K562 (cell line): ENCODE measurements around the gene VCAN. TPM values are rescaled to one million over a fixed set of nuclear protein-coding genes. Genes with fewer than 3 reads are reported as not detected.
A peak's percentile ranks its signal among the peaks of the same experiment; 100 is the strongest.

ENCODE experiments used
- ATAC-seq: fragments of 200-7000 bp; cut with Tn5 transposase; 3 replicates; pipeline ENCODE4 v1.9.1; 2020; ENCODE audit warnings: moderate library complexity
- BruUV-seq: library from RNA; stranded (reverse); fragments of 400-500 nt; replicated peaks from 2 replicates; lab custom pipeline; 2021; lab: Mats Ljungman, UMichigan
- CTCF ChIA-PET: fragments of 300-600 bp; formaldehyde crosslinking; extraction: SDS; loops from one replicate; lab custom pipeline; 2021; ENCODE audit warnings: low intra/inter-chr PET ratio; lab: Yijun Ruan, JAX
- POLR2A ChIA-PET: fragments of 300-600, 350-650 bp; sonication (Branson Sonifier 250); formaldehyde crosslinking; extraction: SDS; loops from one replicate; lab custom pipeline; 2021; ENCODE audit warnings: antibody characterized with exemption, inconsistent platforms; lab: Yijun Ruan, JAX
- DNase-seq, 4 experiments: peaks; one replicate each; pipeline versions ENCODE4 v3.0.0 to v3.0.0-alpha.2; 2011 to 2018; ENCODE audit warnings: low spot score in 3 of 4, mixed read lengths in 3 of 4; ENCODE audit errors: extremely low read depth in 1 of 4
- FAIRE-seq: peaks from 2 replicates; lab custom pipeline; 2011; peaks lifted over from hg19 to GRCh38; lab: Jason Lieb, UNC
- H2AFZ ChIP-seq: 2 replicates; pipeline ENCODE4 v1.6.0; 2011; ENCODE audit warnings: low read depth, low read length, control low read depth, inconsistent platforms
- H3K27ac ChIP-seq: fragments of 200-600 bp; 3 replicates; pipeline ENCODE4 v1.8.0; 2011; ENCODE audit warnings: low read depth, mild to moderate bottlenecking, control low read depth, inconsistent platforms, low read length, moderate library complexity, mixed read lengths; ENCODE audit errors: extremely low read depth
- H3K27me3 ChIP-seq, 2 experiments: fragments of 300-600 bp in 1 of 2; 2 replicates in 1 of 2; 3 replicates in 1 of 2; pipeline versions ENCODE4 v1.6.0 to v1.8.0; 2011; ENCODE audit warnings: inconsistent platforms in 2 of 2, low read length in 2 of 2, mild to moderate bottlenecking in 1 of 2, mixed read lengths in 1 of 2, moderate library complexity in 1 of 2; ENCODE audit not compliant: control insufficient read depth in 2 of 2, insufficient read depth in 2 of 2
- H3K36me3 ChIP-seq: fragments of 300-600 bp; 3 replicates; pipeline ENCODE4 v1.8.0; 2011; ENCODE audit warnings: mild to moderate bottlenecking, low read length, inconsistent platforms; ENCODE audit not compliant: control insufficient read depth, insufficient read depth
- H3K4me1 ChIP-seq, 2 experiments: fragments of 200-600 bp in 1 of 2; replicated peaks in 1 of 2; 2 replicates in 1 of 2; 3 replicates in 1 of 2; pipeline versions ENCODE4 v1.5.1 to v1.8.0; 2011; ENCODE audit warnings: inconsistent platforms in 2 of 2, low read length in 2 of 2, mild to moderate bottlenecking in 1 of 2, mixed read lengths in 1 of 2, moderate library complexity in 1 of 2; ENCODE audit not compliant: control insufficient read depth in 2 of 2, insufficient read depth in 2 of 2
- H3K4me2 ChIP-seq: 2 replicates; pipeline ENCODE4 v1.6.1; 2011; ENCODE audit warnings: low read length, control low read depth, inconsistent platforms, mixed read lengths; ENCODE audit not compliant: insufficient read depth
- H3K4me3 ChIP-seq: fragments of 200-600 bp; sonication (generic), shearing (Covaris generic); 2 replicates; pipeline ENCODE4 v1.5.1; 2016; ENCODE audit warnings: control low read depth, inconsistent platforms
- H3K79me2 ChIP-seq: fragments of 200-600 bp; 3 replicates; pipeline ENCODE4 v1.8.0; 2011; ENCODE audit warnings: low read length, inconsistent platforms; ENCODE audit not compliant: control insufficient read depth, insufficient read depth
- H3K9ac ChIP-seq, 2 experiments: 2 replicates each; pipeline versions ENCODE4 v1.6.0 to v1.6.1; 2011; ENCODE audit warnings: low read depth in 2 of 2, low read length in 2 of 2, control low read depth in 1 of 2, inconsistent platforms in 1 of 2, mild to moderate bottlenecking in 1 of 2, mixed read lengths in 1 of 2; ENCODE audit not compliant: insufficient read depth in 1 of 2
- H3K9me1 ChIP-seq: one replicate; pipeline ENCODE4 v1.6.0; 2011; ENCODE audit warnings: inconsistent platforms, mild to moderate bottlenecking, low read length, moderate library complexity; ENCODE audit not compliant: control insufficient read depth, insufficient read depth
- H3K9me3 ChIP-seq: replicated peaks from 2 replicates; pipeline ENCODE4 v1.5.1; 2011; ENCODE audit warnings: low read depth, low read length, inconsistent platforms; ENCODE audit not compliant: control insufficient read depth, insufficient read depth
- H4K20me1 ChIP-seq: replicated peaks from 2 replicates; pipeline ENCODE4 v1.6.1; 2011; ENCODE audit warnings: low read length, inconsistent platforms, mixed read lengths; ENCODE audit not compliant: control insufficient read depth, insufficient read depth
- ATF3 ChIP-seq, 2 experiments: fragments of 450-650 bp in 1 of 2; sonication (generic) in 1 of 2; formaldehyde crosslinking in 1 of 2; IDR thresholded peaks in 1 of 2; conservative IDR thresholded peaks in 1 of 2; 2 replicates each; pipeline versions ENCODE4 v1.6.1 to v1.8.1; 2016 to 2023; ENCODE audit warnings: mild to moderate bottlenecking in 2 of 2, moderate library complexity in 2 of 2, inconsistent platforms in 1 of 2, missing genetic modification reagents in 1 of 2
- CBFA2T2 ChIP-seq: fragments of 450-650 bp; conservative IDR thresholded peaks from 2 replicates; pipeline ENCODE4 v1.6.1; 2017; ENCODE audit warnings: mild to moderate bottlenecking
- DDX20 ChIP-seq: fragments of 450-650 bp; IDR thresholded peaks from 2 replicates; pipeline ENCODE4 v1.6.1; 2016; ENCODE audit warnings: missing genetic modification characterization, low read depth, mild to moderate bottlenecking, missing compliant biosample characterization, moderate library complexity
- GTF2E2 ChIP-seq: fragments of 200-800 bp; sonication (Bioruptor generic); IDR thresholded peaks from 2 replicates; pipeline ENCODE4 v1.6.1; 2016; ENCODE audit warnings: missing genetic modification characterization, missing compliant biosample characterization
- ID3 ChIP-seq, 2 experiments: fragments of 250-450 bp in 1 of 2; fragments of 450-650 bp in 1 of 2; sonication (Bioruptor Pico) in 1 of 2; IDR thresholded peaks; 2 replicates each; pipeline versions ENCODE4 v1.6.1 to v1.8.0; 2016 to 2021; ENCODE audit warnings: mild to moderate bottlenecking in 2 of 2, moderate library complexity in 2 of 2, missing compliant biosample characterization in 1 of 2, missing genetic modification characterization in 1 of 2
- MIER1 ChIP-seq: fragments of 450-650 bp; IDR thresholded peaks from 2 replicates; pipeline ENCODE4 v1.6.1; 2016; ENCODE audit warnings: antibody characterized with exemption, mild to moderate bottlenecking, low read depth
- POLR2A ChIP-seq: fragments of 450-650 bp; conservative IDR thresholded peaks from 2 replicates; pipeline ENCODE4 v1.6.1; 2016
- POLR2AphosphoS2 ChIP-seq: IDR thresholded peaks from 2 replicates; pipeline ENCODE4 v1.6.1; 2012; ENCODE audit warnings: low read length, improper control_type of control experiment
- TAF7 ChIP-seq: fragments of 450-650 bp; IDR thresholded peaks from 2 replicates; pipeline ENCODE4 v1.6.1; 2016; ENCODE audit warnings: missing genetic modification characterization, missing compliant biosample characterization
- TARDBP ChIP-seq: fragments of 450-650 bp; IDR thresholded peaks from 2 replicates; pipeline ENCODE4 v1.6.1; 2016
- ZKSCAN3 ChIP-seq: fragments of 250-450 bp; sonication (Bioruptor Pico); IDR thresholded peaks from 2 replicates; pipeline ENCODE4 v1.4.0; 2020
- WGBS: fragments of 100-300 bp; shearing (Covaris generic); methylation state at CpG from one replicate; pipeline ENCODE4 v1.1.6; 2016; ENCODE audit warnings: low coverage, mixed read lengths; ENCODE audit not compliant: insufficient coverage; ENCODE audit errors: missing lambda C conversion rate; 5-methylcytosine and 5-hydroxymethylcytosine counted together
- in situ Hi-C: fragments of 300-500 bp; cut with MboI; formaldehyde crosslinking; loops from 4 replicates; pipeline ENCODE4 v1.15.0; 2018; ENCODE audit warnings: inconsistent platforms, mixed read lengths
- intact Hi-C: fragments of 100-400 bp; cut with micrococcal nuclease; formaldehyde crosslinking; loops from 2 replicates; pipeline ENCODE4 v1.14.2; 2022
- polyA plus RNA-seq, 8 experiments: library from polyadenylated mRNA; depleted of rRNA in 4 of 8; stranded (reverse) in 5 of 8; unstranded in 3 of 8; fragments of >200 nt; fragmentation: Nextera tagmentation in 2 of 8; fragmentation: Illumina TruSeq in 1 of 8; extraction: Ambion mirVana in 2 of 8; extraction: Trizol in 1 of 8; gene quantifications; 2 replicates each; pipeline versions ENCODE4 v1.2.1 to v1.2.3, GENCODE V29; 2011 to 2014; ENCODE audit warnings: inconsistent platforms in 1 of 8, missing spikeins in 1 of 8
- total RNA-seq, 7 experiments: library from RNA; depleted of rRNA in 6 of 7; stranded (reverse); fragments of >200 nt in 6 of 7; fragmentation: Illumina TruSeq in 2 of 7; extraction: Trizol in 2 of 7; gene quantifications; 2 replicates each; pipeline versions ENCODE4 v1.2.1 to v1.2.3, GENCODE V29; 2011 to 2021; ENCODE audit warnings: low replicate concordance in 1 of 7

Gene VCAN
- total and polyA plus RNA-seq, 9 of the 15 experiments (the other 6 are each of a cell fraction or from before 2014, with no cell fraction given), result 0.01 to 0.33 (median 0.05) TPM

GRCh38 chr5:83474991-83475390, 3.4 kb downstream of the VCAN start:
- Histone ChIP-seq H2AFZ (peak overlapping the region; percentile 98), H4K20me1 (no peaks in the 10 kb centered on the region), H3K4me1 (peaks cover 5 to 36% of the 10 kb centered on the region in 2 experiments; a peak in 3 of 5 replicates), H3K4me2 (peak overlapping the region; percentile 84), H3K27ac (no peak overlapping the region), H3K79me2 (no peaks in the 10 kb centered on the region), H3K4me3 (no peak overlapping the region), H3K9me3 (no peaks in the 10 kb centered on the region), H3K9ac (peak overlapping the region in 1 of 2 experiments; percentile 24; a peak in 2 of 4 replicates), H3K36me3 (no peaks in the 10 kb centered on the region), H3K9me1 (no peaks in the 10 kb centered on the region)
- intact Hi-C loops, result loop anchor here (1.0 to 5.0 kb wide), 3 partner anchors 43 to 1124 kb away; no protein-coding TSS in a partner anchor
- FAIRE-seq, result no peak
- POLR2A ChIA-PET, result no interaction called here
- CTCF ChIA-PET, result no interaction called here
- in situ Hi-C loops, result loop anchor here (10.0 kb wide), 1 partner anchor 1120 kb away; no protein-coding TSS in a partner anchor
- BruUV-seq, result no TSS peak
- no peak for DNase-seq
- TF ChIP-seq TARDBP (no peak), GTF2E2 (tag) (no peak), ZKSCAN3 (CRISPR knock-in tag) (no peak), DDX20 (tag) (no peak), MIER1 (no peak), CBFA2T2 (no peak), POLR2AphosphoS2 (no peak), ATF3 (IDR thresholded peaks at IDR 0.05) (no peak), ATF3 (CRISPR knock-in tag; conservative IDR thresholded peaks at IDR 0.05) (no peak), POLR2A (no peak), ID3 (CRISPR knock-in tag; IDR thresholded peaks at IDR 0.05) (no peak), ID3 (tag; IDR thresholded peaks at IDR 0.05) (no peak), TAF7 (tag) (no peak)
- TF ChIP-seq, all 486 proteins: peak for 0
- WGBS, result 39% methylated on average over 8 of the region's 8 CpGs
- H3K27me3 ChIP-seq, result peaks cover 9 to 25% of the 10 kb centered on the region in 2 experiments; a peak in 4 of 5 replicates
- no peak for ATAC-seq
